ENCODE data around the gene C4orf33.

C4orf33 gene

DNA sequence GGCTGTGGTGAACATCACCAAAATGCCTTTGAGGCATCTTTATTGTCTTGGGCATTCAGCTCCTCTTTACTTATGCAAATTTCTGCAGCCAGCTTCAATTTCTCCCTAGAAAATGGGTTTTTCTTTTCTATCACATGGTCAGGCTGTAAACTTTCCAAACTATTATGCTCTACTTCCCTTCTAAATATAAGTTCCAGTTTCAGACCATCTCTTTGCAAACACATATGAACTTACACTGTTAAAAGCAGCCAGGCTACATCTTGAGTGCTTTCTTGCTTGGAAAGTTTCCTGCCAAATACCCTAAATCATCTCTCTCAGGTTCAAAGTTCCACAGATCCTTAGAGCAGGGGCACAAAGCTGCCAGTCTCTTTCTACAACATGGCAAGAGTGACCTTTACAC lies 15.8 kb upstream of the C4orf33 start:
- Histone ChIP-seq H3K36me3 (ENCODE audit: insufficient read depth, low read length) (peaks cover 54% of the 10 kb centered on the region), H3K79me2 (ENCODE audit: insufficient read depth, low read length) (peaks cover 23% of the 10 kb centered on the region), H3K9me3 (ENCODE audit: low read length) (peaks cover 11% of the 10 kb centered on the region; the same call in 1 of the 2 replicates), H3K4me2 (ENCODE audit: low read length) (no peak overlapping the region), H3K4me3 (ENCODE audit: low read depth, low read length, poor library complexity, severe bottlenecking) (no peak overlapping the region), H3K27me3 (ENCODE audit: insufficient read depth, low read length) (no peaks in the 10 kb centered on the region), H3K27ac (ENCODE audit: low read depth, low read length, poor library complexity, severe bottlenecking) (no peak overlapping the region), H2AFZ (ENCODE audit: low read length) (no peak overlapping the region), H3K4me1 (ENCODE audit: insufficient read depth, low read length, severe bottlenecking) (no peaks in the 10 kb centered on the region), H3F3A (ENCODE audit: insufficient read depth, low read length) (no peaks in the 10 kb centered on the region), H4K20me1 (ENCODE audit: insufficient read depth, low read length) (no peaks in the 10 kb centered on the region), H3K9me2 (ENCODE audit: low read depth, low read length) (no peaks in the 10 kb centered on the region), H3K9ac (ENCODE audit: low read length) (no peak overlapping the region)
- TF ChIP-seq EZH2 (IDR thresholded peaks at IDR 0.05; ENCODE audit: borderline replicate concordance, low read length): no peak
- TF ChIP-seq, protein P1, sequence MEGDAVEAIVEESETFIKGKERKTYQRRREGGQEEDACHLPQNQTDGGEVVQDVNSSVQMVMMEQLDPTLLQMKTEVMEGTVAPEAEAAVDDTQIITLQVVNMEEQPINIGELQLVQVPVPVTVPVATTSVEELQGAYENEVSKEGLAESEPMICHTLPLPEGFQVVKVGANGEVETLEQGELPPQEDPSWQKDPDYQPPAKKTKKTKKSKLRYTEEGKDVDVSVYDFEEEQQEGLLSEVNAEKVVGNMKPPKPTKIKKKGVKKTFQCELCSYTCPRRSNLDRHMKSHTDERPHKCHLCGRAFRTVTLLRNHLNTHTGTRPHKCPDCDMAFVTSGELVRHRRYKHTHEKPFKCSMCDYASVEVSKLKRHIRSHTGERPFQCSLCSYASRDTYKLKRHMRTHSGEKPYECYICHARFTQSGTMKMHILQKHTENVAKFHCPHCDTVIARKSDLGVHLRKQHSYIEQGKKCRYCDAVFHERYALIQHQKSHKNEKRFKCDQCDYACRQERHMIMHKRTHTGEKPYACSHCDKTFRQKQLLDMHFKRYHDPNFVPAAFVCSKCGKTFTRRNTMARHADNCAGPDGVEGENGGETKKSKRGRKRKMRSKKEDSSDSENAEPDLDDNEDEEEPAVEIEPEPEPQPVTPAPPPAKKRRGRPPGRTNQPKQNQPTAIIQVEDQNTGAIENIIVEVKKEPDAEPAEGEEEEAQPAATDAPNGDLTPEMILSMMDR (IDR thresholded peaks at IDR 0.05; ENCODE audit: low read length): no peak

DNA sequence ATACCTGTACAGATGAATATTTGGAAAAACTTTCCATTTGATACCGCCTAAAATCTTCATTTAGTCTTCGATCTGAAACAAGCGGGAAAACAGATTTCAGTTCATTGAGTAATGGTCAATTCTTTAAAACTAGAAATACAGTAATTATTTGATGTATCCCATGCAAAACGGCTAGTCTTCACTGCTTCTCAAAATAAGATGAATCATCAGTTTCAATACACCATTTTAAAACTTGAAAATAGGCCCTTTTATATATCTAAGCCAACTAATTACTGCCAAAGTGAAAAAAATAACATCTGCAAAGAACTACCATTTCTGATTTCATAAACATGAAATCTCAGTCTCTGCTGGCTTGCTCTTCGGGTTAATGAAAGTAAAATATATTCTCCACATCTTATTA lies 13.7 kb upstream of the C4orf33 start:
- no peaks in the 10 kb centered on the region for H3K4me1 ChIP-seq (ENCODE audit: insufficient read depth, low read length, severe bottlenecking)
- peaks cover 11% of the 10 kb centered on the region; the same call in 1 of the 2 replicates for H3K9me3 ChIP-seq (ENCODE audit: low read length)
- no peak overlapping the region for H3K9ac ChIP-seq (ENCODE audit: low read length)
- H2AFZ ChIP-seq (ENCODE audit: low read length): no peak overlapping the region
- peaks cover 55% of the 10 kb centered on the region for H3K36me3 ChIP-seq (ENCODE audit: insufficient read depth, low read length)
- no peaks in the 10 kb centered on the region for H4K20me1 ChIP-seq (ENCODE audit: insufficient read depth, low read length)
- no peaks in the 10 kb centered on the region for H3K27me3 ChIP-seq (ENCODE audit: insufficient read depth, low read length)
- H3F3A ChIP-seq (ENCODE audit: insufficient read depth, low read length): no peaks in the 10 kb centered on the region
- no peaks in the 10 kb centered on the region for H3K9me2 ChIP-seq (ENCODE audit: low read depth, low read length)
- H3K79me2 ChIP-seq (ENCODE audit: insufficient read depth, low read length): peaks cover 44% of the 10 kb centered on the region
- no peak overlapping the region for H3K27ac ChIP-seq (ENCODE audit: low read depth, low read length, poor library complexity, severe bottlenecking)
- no peak overlapping the region for H3K4me3 ChIP-seq (ENCODE audit: low read depth, low read length, poor library complexity, severe bottlenecking)
- TF ChIP-seq EZH2 (IDR thresholded peaks at IDR 0.05; ENCODE audit: borderline replicate concordance, low read length): no peak
- TF ChIP-seq, protein P1 (IDR thresholded peaks at IDR 0.05; ENCODE audit: low read length): no peak
- no peak overlapping the region for H3K4me2 ChIP-seq (ENCODE audit: low read length)

DNA sequence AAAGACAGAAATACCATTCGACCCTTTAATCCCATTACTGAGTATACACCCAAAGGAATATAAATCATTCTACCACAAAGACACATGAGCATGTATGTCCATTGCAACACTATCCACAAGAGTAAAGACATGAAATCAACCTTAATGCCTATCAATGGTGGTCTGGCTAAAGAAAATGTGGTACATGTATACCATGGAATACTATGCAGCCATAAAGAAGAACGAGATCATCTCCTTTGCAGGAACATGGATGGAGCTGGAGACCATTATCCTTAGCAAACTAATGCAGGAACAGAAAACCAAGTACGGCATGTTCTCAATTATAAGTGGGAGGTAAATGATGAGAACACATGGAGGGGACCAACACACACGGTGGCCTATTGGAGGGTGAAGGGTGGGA lies 10.5 kb upstream of the C4orf33 start:
- H3F3A ChIP-seq (ENCODE audit: insufficient read depth, low read length): no peaks in the 10 kb centered on the region
- H3K27me3 ChIP-seq (ENCODE audit: insufficient read depth, low read length): no peaks in the 10 kb centered on the region
- TF ChIP-seq, protein P1 (IDR thresholded peaks at IDR 0.05; ENCODE audit: low read length): no peak
- no peak for TF ChIP-seq EZH2 (IDR thresholded peaks at IDR 0.05; ENCODE audit: borderline replicate concordance, low read length)
- H3K9me2 ChIP-seq (ENCODE audit: low read depth, low read length): no peaks in the 10 kb centered on the region
- peaks cover 67% of the 10 kb centered on the region for H3K79me2 ChIP-seq (ENCODE audit: insufficient read depth, low read length)
- no peaks in the 10 kb centered on the region for H4K20me1 ChIP-seq (ENCODE audit: insufficient read depth, low read length)
- H3K4me1 ChIP-seq (ENCODE audit: insufficient read depth, low read length, severe bottlenecking): peaks cover 6% of the 10 kb centered on the region
- H3K36me3 ChIP-seq (ENCODE audit: insufficient read depth, low read length): peaks cover 27% of the 10 kb centered on the region
- no peak overlapping the region for H3K4me3 ChIP-seq (ENCODE audit: low read depth, low read length, poor library complexity, severe bottlenecking)
- H3K27ac ChIP-seq (ENCODE audit: low read depth, low read length, poor library complexity, severe bottlenecking): no peak overlapping the region
- no peak overlapping the region for H2AFZ ChIP-seq (ENCODE audit: low read length)
- peaks cover 7% of the 10 kb centered on the region; the same call in 1 of the 2 replicates for H3K9me3 ChIP-seq (ENCODE audit: low read length)
- H3K4me2 ChIP-seq (ENCODE audit: low read length): no peak overlapping the region
- no peak overlapping the region for H3K9ac ChIP-seq (ENCODE audit: low read length)

All from OCI-LY1 (cell line).